NCI-H2029 treated with DMSO at 0.1 percent for 48 hours (cell line): ENCODE measurements around the gene INTS1.
A peak's percentile ranks its signal among the peaks of the same experiment; 100 is the strongest.

Experiments used
- DNase-seq: peaks from one replicate; lab custom pipeline; 2025; lab: John Stamatoyannopoulos, UW

The INTS1 gene

GRCh38 chr7:1542841-1543747 is 38.9 kb upstream of the INTS1 start:
- no peak for DNase-seq

DNA sequence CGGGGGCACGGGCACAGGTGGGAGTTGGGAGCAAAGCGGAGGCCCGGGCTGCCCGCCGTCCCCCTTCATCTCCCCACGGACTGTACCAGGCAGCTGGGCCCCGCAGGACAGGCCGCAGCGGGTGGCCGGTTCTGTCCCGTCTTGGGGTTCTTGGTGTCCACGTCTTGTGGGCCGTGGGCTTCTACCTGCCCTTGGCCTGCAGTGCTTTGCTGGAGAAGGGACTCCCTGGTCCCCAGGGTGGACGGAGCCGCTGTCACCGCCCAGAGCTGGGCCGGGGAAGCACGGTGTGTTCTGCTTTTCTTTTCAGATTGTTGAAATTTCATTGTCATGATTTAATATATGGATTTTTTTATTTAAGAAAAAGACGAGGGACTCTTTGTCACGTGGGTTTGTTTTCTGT is 38.1 kb upstream of the INTS1 start:
- DNase-seq, result no peak

GRCh38 chr7:1541431-1542162 is 37.4 kb upstream of the INTS1 start:
- DNase-seq, result no peak

GRCh38 chr7:1540776-1541271 is 36.6 kb upstream of the INTS1 start:
- DNase-seq, result no peak

DNA sequence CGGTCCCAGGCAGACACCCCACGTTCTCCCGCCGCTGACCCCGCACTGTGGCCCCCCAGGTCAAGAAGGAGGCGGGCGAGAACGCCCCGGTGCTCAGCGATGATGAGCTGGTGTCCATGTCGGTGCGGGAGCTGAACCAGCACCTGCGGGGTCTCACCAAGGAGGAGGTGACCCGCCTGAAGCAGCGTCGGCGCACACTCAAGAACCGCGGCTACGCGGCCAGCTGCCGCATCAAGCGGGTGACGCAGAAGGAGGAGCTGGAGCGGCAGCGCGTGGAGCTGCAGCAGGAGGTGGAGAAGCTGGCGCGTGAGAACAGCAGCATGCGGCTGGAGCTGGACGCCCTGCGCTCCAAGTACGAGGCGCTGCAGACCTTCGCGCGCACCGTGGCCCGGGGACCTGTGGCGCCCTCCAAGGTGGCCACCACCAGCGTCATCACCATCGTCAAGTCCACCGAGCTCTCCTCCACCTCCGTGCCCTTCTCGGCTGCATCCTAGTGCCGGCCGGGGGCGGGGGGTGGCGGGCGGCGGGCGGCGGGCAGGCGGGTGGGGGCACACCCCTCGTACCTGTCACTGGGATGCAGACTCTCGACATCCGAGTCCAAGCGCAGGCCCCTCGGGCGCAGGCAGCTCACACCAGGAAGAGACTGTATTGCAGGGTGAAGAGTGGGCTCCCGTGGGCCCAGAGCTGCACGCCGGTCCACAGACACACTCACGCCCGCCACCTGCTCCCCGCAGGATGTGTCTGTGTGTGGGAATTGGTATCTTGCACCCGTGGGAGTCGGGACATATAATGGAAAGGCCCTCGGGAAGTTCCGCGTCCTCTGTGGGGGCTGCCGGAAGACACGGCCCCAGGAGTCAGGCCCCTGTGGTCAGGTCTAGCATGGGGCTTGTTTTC is 35.9 kb upstream of the INTS1 start:
- no peak for DNase-seq

DNA sequence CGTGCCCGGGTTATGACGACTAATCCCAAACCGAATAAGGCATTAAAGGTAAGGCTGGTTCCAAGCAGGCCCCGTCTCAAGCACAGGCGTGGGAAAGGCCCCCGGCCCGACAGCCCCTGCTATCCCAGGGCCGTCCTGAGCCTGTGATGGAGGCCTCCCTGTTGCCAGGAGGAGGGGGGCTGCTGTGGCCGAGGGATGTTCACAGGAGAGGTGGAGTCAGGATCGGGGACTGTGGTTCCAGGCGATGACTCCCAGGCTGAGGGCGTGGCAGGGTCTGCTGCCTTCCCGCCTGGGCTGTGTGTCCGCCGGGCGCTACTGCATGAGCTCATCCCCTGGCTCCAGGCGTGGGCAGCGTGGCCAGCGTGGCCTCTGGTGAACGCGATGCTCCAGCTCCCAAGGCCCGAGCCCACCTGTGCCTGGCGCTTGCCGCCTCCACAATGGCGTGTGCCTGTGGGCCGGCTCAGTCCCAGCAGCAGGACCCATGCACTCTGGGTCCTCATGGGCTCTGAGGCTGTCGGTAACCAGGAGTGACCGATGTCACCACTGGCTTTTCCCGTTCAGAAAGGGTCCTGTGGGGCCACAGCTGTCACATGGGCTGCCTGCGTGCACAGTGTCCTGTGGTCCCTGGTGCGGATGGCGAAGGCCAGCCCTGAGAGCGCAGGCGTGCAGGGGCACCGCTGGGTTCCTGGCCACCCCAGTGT is 35.1 kb upstream of the INTS1 start:
- no peak for DNase-seq

- no peak for DNase-seq
Measured at GRCh38 chr7:1538544-1539180, 34.5 kb upstream of the INTS1 start.

- DNase-seq, result no peak
Measured at GRCh38 chr7:1537535-1538412, 33.6 kb upstream of the INTS1 start.

GRCh38 chr7:1536743-1537534 is 32.8 kb upstream of the INTS1 start:
- no peak for DNase-seq

DNA sequence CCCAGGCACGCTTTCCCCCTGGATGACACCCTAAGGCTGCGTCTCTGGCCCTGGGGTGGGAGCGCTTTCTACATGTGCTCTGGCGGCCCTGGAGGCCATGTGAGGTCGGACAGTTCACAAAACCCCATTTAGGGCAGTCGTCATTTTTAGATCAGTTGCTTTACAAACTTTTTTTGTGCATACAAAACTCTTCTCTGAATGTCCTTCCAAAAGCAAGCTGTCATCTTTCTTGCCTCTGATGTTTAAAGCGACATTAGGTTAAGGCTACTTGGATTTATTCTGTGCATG is 32.2 kb upstream of the INTS1 start:
- no peak for DNase-seq

DNA sequence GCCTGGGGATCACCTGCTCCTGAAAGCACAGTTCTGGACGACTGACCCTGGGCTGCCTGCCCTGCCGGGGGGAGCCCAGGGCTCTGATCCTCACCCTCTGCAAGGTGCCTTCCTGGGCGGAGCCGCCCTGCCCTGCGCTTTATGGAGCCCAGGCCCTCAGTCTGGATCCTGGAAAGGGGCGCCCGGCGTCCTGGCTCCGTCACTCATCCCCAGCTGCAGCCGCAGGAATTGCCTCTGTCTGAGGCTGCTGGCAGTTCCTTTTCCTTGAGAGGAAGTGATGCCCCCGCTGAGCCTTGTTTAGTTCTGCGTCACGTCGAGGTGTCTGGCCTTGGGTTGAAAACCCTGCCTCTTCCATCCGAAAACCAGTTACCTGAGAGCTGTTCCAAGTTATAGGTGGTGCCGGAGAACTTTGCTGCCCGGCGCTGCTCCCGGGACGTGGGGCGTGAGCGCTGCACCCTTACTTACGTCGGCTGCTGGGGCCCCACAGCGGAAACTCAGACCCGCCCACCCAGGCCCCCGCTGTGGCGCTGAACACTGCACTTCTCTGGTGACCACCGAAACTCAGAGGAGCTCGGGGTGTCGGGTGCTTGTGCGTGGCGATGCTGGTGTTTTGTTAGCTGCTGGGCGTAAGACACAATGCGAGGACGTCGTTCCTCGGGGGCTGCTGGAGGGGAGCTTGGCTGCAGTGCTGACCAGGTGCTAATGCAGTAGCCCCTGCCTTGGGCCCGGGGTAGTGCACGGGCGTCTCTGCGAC is 31.7 kb upstream of the INTS1 start:
- DNase-seq, result no peak

DNA sequence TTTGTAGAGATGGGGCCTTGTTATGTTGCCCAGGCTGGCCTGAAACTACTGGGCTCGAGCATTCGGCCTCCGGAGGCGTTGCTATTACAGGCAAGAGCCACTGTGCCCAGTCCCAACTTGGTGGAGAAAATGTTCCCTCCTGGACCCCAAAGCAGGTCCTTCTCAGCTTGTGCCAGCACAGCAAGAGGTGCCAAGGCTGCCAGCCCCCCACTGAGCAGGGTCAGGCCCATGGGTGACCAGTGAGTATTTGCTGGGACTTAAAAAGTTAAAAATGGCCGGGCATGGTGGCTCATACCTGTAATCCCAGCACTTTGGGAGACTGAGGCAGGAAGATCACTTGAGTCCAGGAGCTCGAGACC is 30.9 kb upstream of the INTS1 start:
- DNase-seq, result no peak

DNA sequence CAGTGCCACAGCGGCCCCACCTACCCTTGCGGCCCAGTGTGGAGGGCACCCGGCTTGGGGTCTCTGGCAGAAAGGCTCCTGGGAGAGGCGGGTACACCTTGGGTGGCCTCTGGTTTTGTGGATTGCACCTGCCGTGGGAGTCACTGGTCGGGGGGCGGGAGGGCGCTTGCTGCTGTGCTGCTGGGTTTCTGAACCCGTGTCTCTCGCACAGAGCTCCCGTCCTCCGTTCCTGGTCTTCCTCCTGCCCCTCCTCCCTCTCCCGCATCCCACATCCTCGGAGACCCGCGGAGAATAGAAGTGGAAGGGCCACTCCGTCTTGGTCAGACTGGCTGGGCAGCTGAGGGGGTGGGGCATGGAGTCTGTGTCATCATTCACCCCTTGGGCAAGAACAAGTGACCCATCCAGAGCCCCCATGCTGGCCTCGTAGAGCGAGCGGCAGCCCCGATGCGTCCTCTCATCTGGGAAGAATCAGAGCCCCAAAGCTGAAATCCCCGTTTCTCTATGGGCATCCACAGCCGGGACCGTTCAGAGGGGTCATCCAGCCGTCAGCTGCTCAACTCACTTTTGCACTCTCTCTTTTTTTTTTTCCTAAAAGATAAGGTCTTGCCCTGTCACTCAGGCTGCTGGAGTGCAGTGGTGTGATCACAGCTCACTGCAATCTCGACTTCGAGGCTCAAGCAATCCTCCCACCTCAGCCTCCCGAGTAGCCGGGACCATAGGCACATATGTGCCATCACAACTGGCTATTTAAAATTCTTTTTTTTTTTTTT is 30.3 kb upstream of the INTS1 start:
- DNase-seq, result no peak

DNA sequence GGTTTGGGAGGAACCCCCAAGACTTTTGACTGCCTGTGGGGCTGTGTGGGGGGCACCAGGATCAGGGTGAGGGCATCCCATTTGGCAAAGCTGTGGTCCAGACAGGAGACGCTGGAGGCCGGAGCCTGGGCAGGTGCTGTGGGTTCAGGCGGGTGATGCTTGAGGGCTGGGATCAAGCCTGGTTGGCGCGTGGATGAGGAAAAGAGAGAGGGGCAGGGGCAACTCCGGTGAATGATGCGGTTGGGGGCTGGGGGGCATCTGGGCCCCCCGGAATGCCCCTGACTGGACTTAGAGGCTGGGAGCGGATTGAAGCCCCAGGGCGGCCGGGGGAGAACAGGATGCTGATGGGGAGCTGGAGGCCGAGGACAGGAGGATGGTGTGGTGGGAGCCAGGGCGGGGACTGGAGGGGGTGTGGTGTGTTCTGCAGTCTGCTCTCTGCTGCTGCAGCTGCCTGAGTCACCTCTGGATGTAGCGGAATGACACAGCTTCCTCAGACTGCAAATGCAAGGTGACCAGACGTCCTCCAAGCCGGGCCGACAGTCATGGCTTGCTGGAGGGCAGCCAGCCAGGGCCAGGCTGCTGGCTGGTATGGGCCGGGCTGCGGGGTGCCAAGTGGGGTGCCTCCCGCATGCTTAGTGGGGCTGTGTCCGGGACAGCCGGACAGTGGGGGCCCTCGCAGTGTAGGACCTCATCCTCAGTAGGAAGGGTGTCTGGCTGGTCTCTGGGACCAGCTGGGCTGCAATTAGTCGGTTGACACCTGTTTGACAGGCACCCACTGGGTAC is 29.5 kb upstream of the INTS1 start:
- DNase-seq, result no peak

GRCh38 chr7:1533255-1533546 is 29.0 kb upstream of the INTS1 start:
- DNase-seq, result no peak

- peak; percentile 24 for DNase-seq
Measured at GRCh38 chr7:1532456-1533254, 28.5 kb upstream of the INTS1 start.
